Endothelial cell of umbilical vein (primary cell): ENCODE results near the gene IMPDH2. TPM values are rescaled to one million over a fixed set of nuclear protein-coding genes. Genes with fewer than 3 reads are reported as not detected.
A peak's percentile ranks its signal among the peaks of the same experiment; 100 is the strongest.

Source experiments
- BruUV-seq: library from RNA; stranded (reverse); fragments of 400-500 nt; replicated peaks from 2 replicates; lab custom pipeline; 2021; lab: Mats Ljungman, UMichigan
- CTCF ChIA-PET: fragments of 300-600, 350-600 bp; sonication (Branson Sonifier 250); formaldehyde crosslinking; loops from one replicate; lab custom pipeline; 2021; ENCODE audit warnings: antibody characterized with exemption, inconsistent platforms; lab: Charles Lee
- POLR2A ChIA-PET: fragments of 300-600, 350-600 bp; sonication (Branson Sonifier 250); formaldehyde crosslinking; loops from one replicate; lab custom pipeline; 2021; ENCODE audit warnings: antibody characterized with exemption, inconsistent platforms; lab: Charles Lee
- DNase-seq: peaks from one replicate; pipeline ENCODE4 v3.0.0-alpha.2; 2011; ENCODE audit warnings: low read depth, low spot score
- FAIRE-seq: peaks from 2 replicates; lab custom pipeline; 2011; peaks lifted over from hg19 to GRCh38; lab: Jason Lieb, UNC
- H2AFZ ChIP-seq: 2 replicates; pipeline ENCODE4 v1.6.0; 2012; ENCODE audit warnings: low read depth, low read length, control low read depth, inconsistent platforms
- H3K27ac ChIP-seq: 2 replicates; pipeline ENCODE4 v1.5.1; 2011; ENCODE audit warnings: low read depth, mild to moderate bottlenecking, control low read depth, low read length, moderate library complexity; ENCODE audit not compliant: insufficient read depth
- H3K27me3 ChIP-seq, 2 experiments: 2 replicates each; pipeline versions ENCODE4 v1.6.0 to v1.6.1; 2011; ENCODE audit warnings: low read length in 2 of 2, mixed read lengths in 1 of 2; ENCODE audit not compliant: control insufficient read depth in 2 of 2, insufficient read depth in 2 of 2
- H3K36me3 ChIP-seq, 2 experiments: 2 replicates in 1 of 2; 3 replicates in 1 of 2; pipeline ENCODE4 v1.5.1; 2011; ENCODE audit warnings: low read length in 2 of 2, mild to moderate bottlenecking in 1 of 2, moderate library complexity in 1 of 2; ENCODE audit not compliant: control insufficient read depth in 2 of 2, insufficient read depth in 2 of 2; ENCODE audit errors: extremely low read depth in 1 of 2
- H3K4me1 ChIP-seq: 3 replicates; pipeline ENCODE4 v1.5.1; 2011; ENCODE audit warnings: mild to moderate bottlenecking, low read length; ENCODE audit not compliant: control insufficient read depth, insufficient read depth; ENCODE audit errors: extremely low read depth
- H3K4me2 ChIP-seq: 2 replicates; pipeline ENCODE4 v1.6.1; 2011; ENCODE audit warnings: low read length, control low read depth, mixed read lengths; ENCODE audit not compliant: insufficient read depth
- H3K4me3 ChIP-seq, 3 experiments: fragments of 200-600 bp in 1 of 3; sonication (generic), shearing (Covaris generic) in 1 of 3; replicated peaks in 1 of 3; 2 replicates each; pipeline ENCODE4 v1.5.1; 2011 to 2016; ENCODE audit warnings: control low read depth in 3 of 3, low read length in 3 of 3, mild to moderate bottlenecking in 2 of 3, inconsistent platforms in 1 of 3, low read depth in 1 of 3, moderate library complexity in 1 of 3; ENCODE audit not compliant: insufficient read depth in 1 of 3
- H3K79me2 ChIP-seq: 2 replicates; pipeline ENCODE4 v1.6.0; 2012; ENCODE audit warnings: low read length, inconsistent platforms; ENCODE audit not compliant: control insufficient read depth, insufficient read depth
- H3K9ac ChIP-seq: replicated peaks from 2 replicates; pipeline ENCODE3; 2011; ENCODE audit warnings: low read length, control low read depth; ENCODE audit not compliant: insufficient read depth; ENCODE audit errors: extremely low read depth
- H3K9me1 ChIP-seq: replicated peaks from 3 replicates; pipeline ENCODE4 v1.6.0; 2011; ENCODE audit warnings: mild to moderate bottlenecking, low read length; ENCODE audit not compliant: control insufficient read depth, insufficient read depth; ENCODE audit errors: extremely low read depth
- H3K9me3 ChIP-seq: replicated peaks from 2 replicates; pipeline ENCODE4 v1.5.1; 2012; ENCODE audit warnings: low read length, inconsistent platforms; ENCODE audit not compliant: control insufficient read depth, insufficient read depth
- H4K20me1 ChIP-seq: replicated peaks from 2 replicates; pipeline ENCODE3; 2011; ENCODE audit warnings: mild to moderate bottlenecking, low read length; ENCODE audit not compliant: control insufficient read depth, insufficient read depth; ENCODE audit errors: extremely low read depth
- CTCF ChIP-seq, 2 donors: IDR thresholded peaks; 1 replicate in 1 of 2; 2 replicates in 1 of 2; pipeline ENCODE4 v1.5.1; 2011; ENCODE audit warnings: low read length in 2 of 2, mild to moderate bottlenecking in 2 of 2, moderate library complexity in 2 of 2, control low read depth in 1 of 2, inconsistent platforms in 1 of 2, low read depth in 1 of 2; ENCODE audit not compliant: insufficient read depth in 1 of 2; ENCODE audit errors: extremely low read depth in 1 of 2
- EZH2 ChIP-seq: IDR thresholded peaks from 2 replicates; pipeline ENCODE4 v1.6.1; 2012; ENCODE audit warnings: borderline replicate concordance, low read depth, mild to moderate bottlenecking, moderate library complexity, low read length, inconsistent platforms; ENCODE audit not compliant: severe bottlenecking
- FOS ChIP-seq: IDR thresholded peaks from 2 replicates; pipeline ENCODE4 v1.6.1; 2011; ENCODE audit warnings: mild to moderate bottlenecking, low read length, moderate library complexity, borderline replicate concordance; ENCODE audit not compliant: insufficient read depth
- GATA2 ChIP-seq: IDR thresholded peaks from 2 replicates; pipeline ENCODE4 v1.7.0; 2011; ENCODE audit warnings: low read depth, mild to moderate bottlenecking, moderate library complexity, mixed read lengths, low read length; ENCODE audit not compliant: insufficient read length, insufficient read depth
- JUN ChIP-seq: IDR thresholded peaks from 2 replicates; pipeline ENCODE4 v1.6.1; 2011; ENCODE audit warnings: borderline replicate concordance, low read depth; ENCODE audit not compliant: insufficient read length, insufficient read depth
- MAX ChIP-seq: IDR thresholded peaks from 2 replicates; pipeline ENCODE4 v1.6.1; 2011; ENCODE audit not compliant: insufficient read depth, insufficient read length
- MYC ChIP-seq: IDR thresholded peaks from one replicate; pipeline ENCODE4 v1.6.1; 2011; ENCODE audit warnings: mild to moderate bottlenecking, low read depth, low read length
- POLR2A ChIP-seq: IDR thresholded peaks from 2 replicates; pipeline ENCODE4 v1.6.1; 2012; ENCODE audit warnings: low read depth, mild to moderate bottlenecking, control low read depth, low read length
- POLR2AphosphoS5 ChIP-seq: IDR thresholded peaks from 2 replicates; pipeline ENCODE4 v1.6.1; 2012; ENCODE audit warnings: low read depth, mild to moderate bottlenecking, control low read depth, low read length, moderate library complexity; ENCODE audit not compliant: insufficient read depth
- dilution Hi-C: fragments of 300-500 bp; cut with MboI; formaldehyde crosslinking; loops from one replicate; pipeline ENCODE4 v1.15.0; 2019; ENCODE audit warnings: low sequenced_read_pairs; ENCODE audit not compliant: extremely low pct_ligation_motif_present
- intact Hi-C: fragments of 100-400 bp; cut with micrococcal nuclease; formaldehyde crosslinking; loops from one replicate; pipeline ENCODE4 v1.10.0; 2022
- polyA plus RNA-seq, 4 experiments: library from polyadenylated mRNA; depleted of rRNA in 3 of 4; stranded (reverse) in 3 of 4; unstranded in 1 of 4; fragments of >200 nt; gene quantifications; 2 replicates each; pipeline versions ENCODE4 v1.2.1 to v1.2.3, GENCODE V29; 2011 to 2012; ENCODE audit warnings: missing spikeins in 1 of 4
- total RNA-seq: library from RNA; stranded (reverse); gene quantifications from 2 replicates; pipeline ENCODE4 v1.2.3, GENCODE V29; 2021

The IMPDH2 gene
- total and polyA plus RNA-seq, 2 donors (not counting 3 experiments of a cell fraction or from before 2014, with no cell fraction given), result 167 to 189 TPM

GRCh38 chr3:49021813-49022687 lies 7.1 kb downstream of the IMPDH2 start, which contains the start of gene NDUFAF3:
TSS of gene NDUFAF3 (plus strand) at chr3:49022121. CDS start at chr3:49022145, 24 bp downstream.
- peak within 1 kb of the TSS; percentile 85 for H3K4me2 ChIP-seq
- DNase-seq (peak; percentile 93), FAIRE-seq (peak; percentile 28)
- no peaks in the 10 kb centered on the region for H3K9me1 ChIP-seq
- H3K4me1 ChIP-seq, result peaks cover 31% of the 10 kb centered on the region
- ChIA-PET POLR2A (interaction anchor here (0.5 to 3.8 kb wide), 15 partner anchors 9 to 508 kb away, joined by 3 to 19 read pairs (median 4); partner anchors contain the start of genes ARIH2, P4HTM, QRICH1 and WDR6), CTCF (interaction anchor here (0.9 to 8.3 kb wide), 12 partner anchors 10 to 427 kb away, joined by 3 to 127 read pairs (median 6); partner anchors contain the start of genes P4HTM, QRICH1, RHOA and USP19)
- peak within 1 kb of the TSS; percentile 95 for H3K27ac ChIP-seq
- H4K20me1 ChIP-seq, result no peaks in the 10 kb centered on the region
- H3K27me3 ChIP-seq, result no peaks in the 10 kb centered on the region
- no peaks in the 10 kb centered on the region for H3K9me3 ChIP-seq
- H3K79me2 ChIP-seq, result peaks cover 37% of the 10 kb centered on the region
- peaks cover 11 to 27% of the 10 kb centered on the region in 2 experiments for H3K36me3 ChIP-seq
- intact Hi-C loops (loop anchor here (1.0 kb wide), 4 partner anchors 15 to 175 kb away; partner anchors contain the start of genes PRKAR2A, QRICH1 and WDR6), dilution Hi-C loops (no loop called here)
- peak within 1 kb of the TSS; percentile 56 to 59 (median 57) for H3K4me3 ChIP-seq
- H3K9ac ChIP-seq, result peak within 1 kb of the TSS; percentile 96
- no peak for TF ChIP-seq EZH2
- TF ChIP-seq POLR2A, result peak; percentile 96
- no peak for TF ChIP-seq FOS
- TF ChIP-seq MAX, result peak; percentile 47
- no peak for TF ChIP-seq GATA2
- TF ChIP-seq POLR2AphosphoS5, result peak; percentile 86
- peak; percentile 85 for TF ChIP-seq MYC
- no peak for TF ChIP-seq JUN
- peak; percentile 99 for TF ChIP-seq CTCF (IDR thresholded peaks at IDR 0.05; ENCODE audit: extremely low read depth in 1 of 2, insufficient read depth in 1 of 2, low read depth in 1 of 2, low read length in 2 of 2)
- H2AFZ ChIP-seq, result peak within 1 kb of the TSS; percentile 65
- BruUV-seq, result TSS peak; percentile 42
